ENCODE results near the gene DZIP1L.

The DZIP1L gene

DNA sequence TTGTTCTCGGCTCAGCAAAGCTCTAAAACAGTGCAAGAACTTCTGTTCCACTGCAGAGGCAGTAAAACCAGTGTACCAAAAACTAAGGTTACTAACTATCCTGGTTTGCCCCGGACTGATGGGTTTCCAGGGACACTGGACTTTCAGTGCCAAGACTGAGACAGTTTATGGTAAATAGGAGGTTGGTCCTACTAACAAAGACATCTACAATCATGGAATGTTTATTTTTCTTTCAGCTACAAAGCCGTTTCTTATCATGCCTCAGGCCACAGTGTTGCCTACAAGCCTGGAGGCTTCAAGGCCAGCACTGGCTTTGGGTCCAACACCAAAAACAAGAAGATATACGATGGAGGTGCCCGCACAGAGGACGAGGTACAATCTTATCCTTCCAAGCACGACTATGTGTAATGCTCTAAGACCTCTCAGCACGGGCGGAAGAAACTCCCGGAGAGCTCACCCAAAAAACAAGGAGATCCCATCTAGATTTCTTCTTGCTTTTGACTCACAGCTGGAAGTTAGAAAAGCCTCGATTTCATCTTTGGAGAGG is 84.6 kb downstream of the DZIP1L start:
- DNase-seq: no peak

DNA sequence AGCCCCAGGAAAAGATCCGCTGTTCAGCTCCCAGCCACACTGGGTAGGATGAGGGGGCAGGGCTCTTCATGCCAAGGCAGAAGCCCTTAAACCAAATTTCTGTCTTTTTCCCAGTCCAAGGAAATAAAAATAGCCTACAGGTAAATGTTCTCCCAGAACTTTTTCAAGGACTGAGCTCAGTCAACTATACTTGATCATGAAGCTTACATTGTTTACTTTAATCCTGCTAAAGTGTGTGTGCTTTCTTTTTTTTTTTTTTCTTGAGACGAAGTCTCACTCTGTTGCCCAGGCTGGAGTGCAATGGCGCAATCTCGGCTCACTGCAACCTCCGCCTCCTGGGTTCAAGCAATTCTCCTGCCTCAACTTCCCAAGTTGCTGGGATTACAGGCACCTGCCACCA is 87.6 kb downstream of the DZIP1L start:
- DNase-seq: no peak

DNA sequence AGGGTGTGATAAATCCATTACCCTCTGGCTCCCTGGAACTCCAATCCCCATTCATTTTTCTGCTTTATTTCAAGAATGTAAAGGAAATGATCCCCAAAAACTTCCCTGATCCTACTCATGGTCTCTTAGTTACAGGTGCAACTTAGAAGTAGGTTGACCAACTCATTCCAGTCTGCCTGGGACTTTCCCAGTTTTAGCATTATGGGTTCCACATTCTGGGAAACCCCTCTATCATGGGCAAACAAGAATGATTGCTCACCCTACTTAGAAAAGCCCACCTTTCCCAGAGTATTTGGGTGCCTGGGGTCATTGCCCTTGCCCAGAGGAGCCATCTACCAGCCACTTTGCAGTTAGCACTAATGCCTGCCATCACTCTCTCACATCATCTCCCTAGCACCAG is 89.9 kb downstream of the DZIP1L start:
- DNase-seq: no peak

DNA sequence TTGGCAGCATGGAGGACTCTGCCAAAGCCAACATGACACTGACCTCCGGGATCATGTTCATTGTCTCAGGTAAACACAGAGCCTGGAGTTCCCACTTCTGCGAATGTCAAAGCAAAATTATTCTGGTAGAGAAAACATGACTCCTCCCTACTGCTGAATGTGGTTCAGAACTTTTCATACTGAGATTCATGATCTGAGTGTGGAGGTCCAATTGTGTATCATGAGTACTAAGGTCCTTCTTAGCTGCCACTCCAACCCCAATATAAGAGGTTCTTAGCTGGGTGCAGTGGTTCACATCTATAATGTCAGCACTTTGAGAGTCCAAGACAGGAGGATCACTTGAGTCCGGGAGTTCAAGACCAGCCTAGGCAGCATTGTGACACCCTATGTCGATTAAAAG is 91.7 kb downstream of the DZIP1L start:
- no peak for DNase-seq

DNA sequence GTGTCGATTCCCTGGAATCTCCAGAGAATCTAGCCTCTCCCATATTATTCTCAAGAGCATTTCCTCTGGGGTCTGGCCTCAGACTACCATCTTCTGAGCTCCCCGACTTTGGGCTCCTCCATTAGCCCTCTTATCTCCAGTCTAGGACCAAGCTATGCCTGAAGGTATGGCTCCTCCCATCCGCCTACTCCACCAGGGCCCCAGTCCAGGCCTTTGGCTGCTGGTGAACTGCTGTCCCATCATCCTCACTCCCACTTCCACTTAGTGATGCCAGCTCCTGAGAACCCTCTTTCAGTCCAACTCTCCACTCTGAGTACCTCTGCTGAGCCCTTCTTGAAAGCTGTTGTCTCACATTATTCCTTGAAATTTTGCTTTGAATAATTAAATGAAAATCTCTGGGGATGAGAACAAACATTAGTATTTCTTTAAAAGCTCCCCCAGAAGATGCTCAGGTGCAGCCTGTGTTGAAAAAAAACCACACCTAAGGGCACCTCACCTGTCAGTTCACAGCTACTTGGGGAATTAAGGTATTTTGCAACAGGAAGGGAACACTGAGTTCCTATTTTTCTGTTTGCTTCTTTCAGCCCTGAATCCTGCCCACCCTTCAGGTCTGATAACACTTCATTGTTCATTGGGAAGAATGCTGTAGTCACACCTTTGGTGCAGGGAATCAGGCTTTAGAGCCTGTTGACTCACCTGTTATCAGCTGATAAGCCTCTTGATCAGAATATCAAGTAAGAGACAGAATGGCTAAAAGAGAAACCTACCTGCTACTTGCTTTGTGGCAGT is 95.9 kb downstream of the DZIP1L start:
- no peak for DNase-seq

DNA sequence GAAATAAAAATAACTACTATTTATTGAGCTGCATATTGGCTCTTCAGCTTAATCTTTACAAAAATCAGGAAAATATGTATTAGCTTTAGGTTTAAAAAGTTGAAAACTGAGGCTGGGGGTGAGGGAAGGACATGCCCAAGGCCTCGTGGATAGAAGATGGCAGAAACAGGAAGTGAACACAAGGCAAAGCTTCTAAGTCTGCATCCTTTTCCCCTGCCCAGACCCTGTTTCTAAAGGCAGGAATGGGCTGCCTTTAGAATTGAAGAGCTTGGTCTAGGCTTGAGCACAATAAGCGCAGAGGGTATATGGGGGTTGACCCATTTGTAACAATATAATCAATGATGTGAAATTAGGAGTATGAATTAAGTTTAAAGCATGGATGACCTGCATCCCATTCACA is 99.3 kb downstream of the DZIP1L start:
- no peak for DNase-seq

DNA sequence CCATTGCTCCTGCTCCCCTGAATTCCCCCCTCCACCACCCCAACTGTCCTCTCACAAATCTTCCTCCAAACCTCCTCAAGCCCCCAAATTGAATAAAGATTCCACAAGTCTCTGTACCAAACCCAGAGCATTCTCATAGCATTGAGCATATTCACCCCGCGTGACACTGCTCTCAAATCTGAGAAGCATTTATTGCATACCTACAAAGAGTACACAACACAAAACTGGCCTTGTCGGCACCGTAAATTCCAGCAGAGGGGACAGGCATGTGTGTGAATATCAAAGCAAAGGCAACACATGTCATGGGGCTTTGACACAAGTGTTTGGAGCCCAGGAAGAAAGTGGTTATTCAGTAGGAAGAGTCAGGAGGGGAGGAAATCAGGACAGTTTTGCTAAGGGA is 102.9 kb downstream of the DZIP1L start:
- no peak for DNase-seq
